CD4-positive, CD25-positive, alpha-beta regulatory T cell (primary cell): Measurements from ENCODE around the gene IRF4. TPM values are rescaled to one million over a fixed set of nuclear protein-coding genes. Genes with fewer than 3 reads are reported as not detected.

Experiments used
- ATAC-seq, 2 donors: fragments of 150-1000 bp; cut with Tn5 transposase; one replicate each; pipeline ENCODE4 v1.10.0; 2021; ENCODE audit warnings: low read depth in 2 of 2, moderate number of reproducible peaks in 2 of 2, moderate library complexity in 1 of 2
- DNase-seq, 3 donors: peaks; one replicate each; pipeline versions ENCODE4 v3.0.0 to v3.0.0-alpha.2; 2012 to 2022; ENCODE audit warnings: mixed read lengths in 1 of 3
- H3K27ac ChIP-seq: one replicate; pipeline ENCODE4 v1.7.0; 2013; ENCODE audit warnings: mild to moderate bottlenecking, low read length; ENCODE audit not compliant: insufficient read depth, poor library complexity, severe bottlenecking
- H3K27me3 ChIP-seq: one replicate; pipeline ENCODE4 v1.7.0; 2013; ENCODE audit warnings: low read length; ENCODE audit not compliant: control insufficient read depth, insufficient read depth
- H3K36me3 ChIP-seq: one replicate; pipeline ENCODE4 v1.7.0; 2013; ENCODE audit warnings: mild to moderate bottlenecking, low read length, moderate library complexity; ENCODE audit not compliant: control insufficient read depth, insufficient read depth
- H3K4me1 ChIP-seq: 2 replicates; pipeline ENCODE4 v1.7.0; 2013; ENCODE audit warnings: mild to moderate bottlenecking, low read length; ENCODE audit not compliant: insufficient read depth, control insufficient read depth, poor library complexity, severe bottlenecking
- H3K4me3 ChIP-seq: one replicate; pipeline ENCODE4 v1.7.0; 2013; ENCODE audit warnings: low read depth, mild to moderate bottlenecking, low read length, moderate library complexity
- H3K9me3 ChIP-seq, 2 experiments: 1 replicate in 1 of 2; 2 replicates in 1 of 2; pipeline ENCODE4 v1.7.0; 2013; ENCODE audit warnings: low read length in 2 of 2, mild to moderate bottlenecking in 1 of 2, moderate library complexity in 1 of 2; ENCODE audit not compliant: control insufficient read depth in 2 of 2
- H3K27ac Mint-ChIP-seq, 3 donors: one replicate each; pipeline ENCODE4 v1.8.0; 2020 to 2022; ENCODE audit warnings: mild to moderate bottlenecking in 3 of 3, mixed read lengths in 3 of 3, moderate library complexity in 2 of 3
- H3K27me3 Mint-ChIP-seq: one replicate; pipeline ENCODE4 v1.8.0; 2022; ENCODE audit warnings: mild to moderate bottlenecking, mixed read lengths
- H3K36me3 Mint-ChIP-seq: one replicate; pipeline ENCODE4 v1.8.0; 2020; ENCODE audit warnings: mixed read lengths
- H3K4me1 Mint-ChIP-seq, 4 donors: one replicate each; pipeline ENCODE4 v1.8.0; 2020 to 2022; ENCODE audit warnings: mixed read lengths in 4 of 4, mild to moderate bottlenecking in 1 of 4
- H3K4me3 Mint-ChIP-seq, 4 donors: one replicate each; pipeline ENCODE4 v1.8.0; 2020 to 2022; ENCODE audit warnings: mild to moderate bottlenecking in 4 of 4, mixed read lengths in 4 of 4, moderate library complexity in 3 of 4
- H3K9me3 Mint-ChIP-seq, 7 donors: one replicate each; pipeline ENCODE4 v1.8.0; 2020 to 2022; ENCODE audit warnings: mixed read lengths in 7 of 7, mild to moderate bottlenecking in 3 of 7, moderate library complexity in 2 of 7
- polyA plus RNA-seq, 4 donors: library from polyadenylated mRNA; unstranded; fragments of 300-500 nt; fragmentation: Illumina TruSeq; gene quantifications; one replicate each; pipeline ENCODE4 v1.2.3, GENCODE V29; 2021
- total RNA-seq: library from RNA; stranded (reverse); gene quantifications from one replicate; pipeline ENCODE4 v1.2.3, GENCODE V29; 2022

Gene IRF4
- total and polyA plus RNA-seq, 5 donors from 2014 or later: 9.0 to 71.3 (median 12.2) TPM

DNA sequence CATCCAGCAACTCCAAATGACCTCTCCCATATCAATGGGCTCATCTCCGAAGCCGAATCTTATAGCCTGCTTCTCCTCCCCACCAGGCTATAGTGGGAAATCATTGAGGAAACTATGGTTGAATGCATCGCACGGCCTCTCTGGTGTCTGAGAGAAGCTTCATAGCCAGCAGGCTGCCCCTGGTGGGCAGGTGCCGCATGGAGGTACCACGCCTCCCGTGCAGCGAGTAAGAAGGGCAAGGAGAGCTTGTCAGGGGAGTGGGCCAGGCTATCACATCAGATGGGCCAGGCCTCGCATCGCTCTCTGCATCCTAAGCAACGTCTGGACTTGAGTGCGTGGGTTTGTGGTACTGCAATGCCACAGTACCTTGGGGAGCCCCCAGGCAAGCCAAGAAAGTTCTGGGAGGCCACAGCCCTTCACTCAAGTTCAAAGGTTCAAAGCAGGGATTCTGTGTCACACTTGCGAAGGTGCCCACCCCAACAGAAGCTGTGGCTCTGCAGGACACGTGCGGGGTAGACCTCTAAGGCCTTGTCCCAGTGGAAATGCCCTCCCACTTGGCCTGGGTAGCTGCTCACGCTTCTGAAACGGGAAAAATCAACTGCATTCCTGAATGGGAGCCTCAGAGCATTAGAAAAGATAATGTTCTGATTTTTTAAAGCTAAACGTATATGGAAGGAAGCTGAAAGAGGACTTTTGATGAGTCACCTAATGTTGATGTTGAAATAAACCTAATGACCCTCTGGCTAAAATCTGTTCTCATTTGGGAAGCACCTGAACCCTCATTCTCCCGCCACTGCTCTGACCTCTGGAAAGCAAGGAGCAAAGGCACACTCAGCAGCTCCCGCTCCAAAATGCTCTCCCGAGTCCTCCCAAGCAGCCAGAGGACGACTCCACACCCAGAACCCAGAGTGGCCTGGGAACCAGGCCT, 8.4 kb upstream of the IRF4 start:
- H3K4me1 Mint-ChIP-seq: peaks cover 0 to 22% (median 2%) of the 10 kb centered on the region in 4 donors
- no peaks in the 10 kb centered on the region for H3K36me3 Mint-ChIP-seq
- no peaks in the 10 kb centered on the region for H3K36me3 ChIP-seq
- H3K9me3 ChIP-seq: no peaks in the 10 kb centered on the region
- no peak overlapping the region for H3K4me3 ChIP-seq
- H3K4me1 ChIP-seq: no peaks in the 10 kb centered on the region
- DNase-seq (no peak), ATAC-seq (no peak)
- H3K27ac Mint-ChIP-seq: no peak overlapping the region
- H3K4me3 Mint-ChIP-seq: no peak overlapping the region
- H3K27me3 Mint-ChIP-seq: peaks cover 11% of the 10 kb centered on the region
- no peaks in the 10 kb centered on the region for H3K9me3 Mint-ChIP-seq
- H3K27me3 ChIP-seq: no peaks in the 10 kb centered on the region
- H3K27ac ChIP-seq: no peak overlapping the region

DNA sequence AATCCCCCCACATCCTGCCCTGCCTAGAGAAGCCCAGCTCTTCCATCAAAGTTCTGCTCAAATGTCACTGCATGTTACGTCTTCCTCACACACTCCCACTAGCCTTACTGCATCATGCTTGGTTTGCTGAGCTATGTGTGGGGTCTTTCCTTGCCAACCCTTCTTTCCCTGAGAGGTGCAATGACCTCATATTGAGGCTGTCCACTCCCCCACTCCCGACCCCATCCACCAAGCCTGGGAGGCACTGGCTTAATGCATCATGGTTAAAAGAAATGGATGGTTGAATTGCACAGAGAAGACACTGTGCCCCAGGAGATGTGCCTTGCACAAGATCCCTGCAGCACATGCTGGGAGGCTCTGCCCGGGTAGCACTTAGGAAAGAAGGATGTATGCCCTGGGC, 7.7 kb upstream of the IRF4 start:
- Histone ChIP-seq H3K9me3 (no peaks in the 10 kb centered on the region), H3K36me3 (no peaks in the 10 kb centered on the region), H3K4me3 (no peak overlapping the region), H3K27me3 (no peaks in the 10 kb centered on the region), H3K4me1 (no peaks in the 10 kb centered on the region), H3K27ac (no peak overlapping the region)
- Mint-ChIP-seq H3K9me3 (no peaks in the 10 kb centered on the region), H3K36me3 (no peaks in the 10 kb centered on the region), H3K4me1 (peaks cover 0 to 22% (median 3%) of the 10 kb centered on the region in 4 donors), H3K27me3 (peaks cover 11% of the 10 kb centered on the region), H3K4me3 (no peak overlapping the region), H3K27ac (no peak overlapping the region)
- ATAC-seq (no peak), DNase-seq (no peak)

DNA sequence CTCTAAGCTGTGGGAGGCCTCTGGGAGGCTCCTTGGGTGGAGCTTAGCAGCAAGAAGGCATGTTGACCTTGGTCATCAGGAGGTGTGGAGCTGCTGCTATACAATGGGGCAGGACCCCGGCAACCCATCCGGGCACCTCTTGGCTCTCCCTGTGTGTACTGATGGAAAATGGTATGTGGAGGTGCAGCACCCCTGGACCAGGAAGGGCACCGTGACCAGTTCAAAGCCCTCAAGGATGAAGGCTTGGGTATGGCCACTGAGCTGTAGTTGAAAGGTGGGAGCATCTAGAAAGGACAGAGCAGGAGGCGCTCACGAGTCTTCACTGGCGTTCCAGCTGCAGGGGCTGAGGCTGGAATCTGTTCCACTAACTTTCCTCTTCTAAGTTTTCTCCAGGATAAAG, 6.7 kb upstream of the IRF4 start:
- no peaks in the 10 kb centered on the region for H3K9me3 Mint-ChIP-seq
- H3K27me3 ChIP-seq: no peaks in the 10 kb centered on the region
- H3K27ac Mint-ChIP-seq: no peak overlapping the region
- ATAC-seq (no peak), DNase-seq (no peak)
- no peaks in the 10 kb centered on the region for H3K36me3 ChIP-seq
- H3K9me3 ChIP-seq: no peaks in the 10 kb centered on the region
- no peak overlapping the region for H3K4me3 ChIP-seq
- no peak overlapping the region for H3K27ac ChIP-seq
- H3K4me1 Mint-ChIP-seq: peaks cover 6 to 33% (median 9%) of the 10 kb centered on the region in 4 donors
- peaks cover 11% of the 10 kb centered on the region for H3K27me3 Mint-ChIP-seq
- H3K4me3 Mint-ChIP-seq: no peak overlapping the region
- H3K4me1 ChIP-seq: peaks cover 6% of the 10 kb centered on the region
- H3K36me3 Mint-ChIP-seq: no peaks in the 10 kb centered on the region

DNA sequence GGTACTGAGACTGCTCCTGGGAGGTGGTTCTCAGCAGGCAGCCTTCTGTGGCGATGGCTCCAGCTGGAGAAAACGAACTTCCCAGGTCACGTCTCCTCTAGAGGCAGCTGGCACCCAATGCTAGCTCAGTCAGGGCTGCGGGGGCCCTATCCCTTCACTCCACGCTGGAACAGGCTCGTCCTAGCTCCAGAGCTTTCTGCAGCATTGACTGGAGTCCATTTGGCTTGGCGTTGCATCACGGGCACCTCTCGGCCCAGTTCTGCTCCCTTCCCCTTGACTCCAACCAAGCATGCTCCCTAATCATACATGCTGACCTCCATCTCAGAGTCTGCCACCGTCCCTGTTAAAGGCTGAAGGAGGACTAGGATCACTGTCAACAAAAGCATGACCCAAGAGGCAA, 5.9 kb upstream of the IRF4 start:
- peak overlapping the region in 2 of 3 donors; percentile 45 to 62 for H3K27ac Mint-ChIP-seq
- H3K4me3 Mint-ChIP-seq: no peak overlapping the region

DNA sequence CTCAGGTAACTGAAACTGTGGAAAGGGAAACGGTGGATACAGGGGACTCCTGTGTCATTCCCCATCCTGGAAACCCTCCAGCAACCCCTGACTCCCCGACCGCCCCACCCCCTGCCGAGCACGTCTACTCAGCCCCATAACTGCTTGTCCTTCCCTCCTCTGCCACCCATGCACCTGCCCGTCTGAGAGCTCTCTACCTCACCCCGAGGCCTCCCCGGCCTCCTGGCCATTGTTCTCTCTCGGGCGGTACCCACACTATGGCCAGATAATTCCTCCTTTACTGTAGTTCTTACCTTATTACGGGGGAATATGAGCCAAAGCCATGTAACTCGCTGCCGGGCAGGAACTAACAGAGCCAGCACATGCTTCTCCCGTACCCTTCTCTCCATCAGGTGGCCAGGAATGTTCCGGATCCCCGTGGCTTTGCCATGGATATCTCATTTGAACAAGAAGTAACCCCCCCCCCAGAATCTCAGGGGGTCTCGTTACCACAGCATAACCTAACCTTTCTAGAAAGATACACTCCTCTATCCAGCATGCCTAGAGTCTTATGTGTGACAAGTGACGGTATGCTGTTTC, 4.8 kb upstream of the IRF4 start:
- peaks cover 7 to 35% (median 17%) of the 10 kb centered on the region in 4 donors for H3K4me1 Mint-ChIP-seq
- H3K27me3 ChIP-seq: no peaks in the 10 kb centered on the region
- no peak overlapping the region for H3K4me3 Mint-ChIP-seq
- H3K27me3 Mint-ChIP-seq: peaks cover 11% of the 10 kb centered on the region
- H3K27ac ChIP-seq: no peak overlapping the region
- no peaks in the 10 kb centered on the region for H3K36me3 Mint-ChIP-seq
- H3K4me3 ChIP-seq: no peak overlapping the region
- no peak for ATAC-seq
- H3K9me3 ChIP-seq: no peaks in the 10 kb centered on the region
- no peak for DNase-seq
- peaks cover 18% of the 10 kb centered on the region for H3K4me1 ChIP-seq
- H3K36me3 ChIP-seq: no peaks in the 10 kb centered on the region
- H3K9me3 Mint-ChIP-seq: no peaks in the 10 kb centered on the region
- H3K27ac Mint-ChIP-seq: no peak overlapping the region

More for the DNA sequence above, 5.9 kb upstream of the IRF4 start:
- Histone ChIP-seq H3K27me3 (no peaks in the 10 kb centered on the region), H3K4me3 (no peak overlapping the region), H3K9me3 (no peaks in the 10 kb centered on the region), H3K4me1 (peaks cover 14% of the 10 kb centered on the region), H3K27ac (no peak overlapping the region), H3K36me3 (no peaks in the 10 kb centered on the region)
- ATAC-seq (no peak), DNase-seq (no peak)
- Mint-ChIP-seq H3K27me3 (peaks cover 11% of the 10 kb centered on the region), H3K9me3 (no peaks in the 10 kb centered on the region), H3K36me3 (no peaks in the 10 kb centered on the region), H3K4me1 (peaks cover 7 to 36% (median 14%) of the 10 kb centered on the region in 4 donors)

DNA sequence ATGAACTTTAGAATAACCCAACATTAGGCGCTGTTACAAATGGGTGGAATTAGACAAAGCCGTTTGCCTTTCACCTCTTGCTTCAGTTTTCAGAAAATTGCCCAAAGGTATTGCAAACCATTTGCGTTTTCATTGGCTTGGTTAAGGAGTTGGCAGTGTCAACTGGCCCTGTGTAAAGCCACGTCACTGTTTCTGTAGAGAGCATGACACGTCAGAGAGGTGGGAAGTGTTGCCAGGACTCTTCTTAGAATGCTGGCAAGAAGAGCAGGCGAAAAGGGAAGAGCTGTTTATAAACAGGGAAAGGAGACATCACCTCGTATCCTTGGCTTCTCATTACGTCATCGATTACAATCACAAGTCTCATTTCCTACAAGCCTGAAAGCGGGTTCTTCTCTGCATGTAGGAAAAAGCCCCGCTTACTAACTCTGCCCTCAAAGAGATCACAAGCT, 4.2 kb upstream of the IRF4 start:
- no peak overlapping the region for H3K27ac Mint-ChIP-seq
- Histone ChIP-seq H3K27me3 (no peaks in the 10 kb centered on the region), H3K4me1 (peaks cover 18% of the 10 kb centered on the region), H3K4me3 (no peak overlapping the region), H3K27ac (no peak overlapping the region), H3K9me3 (no peaks in the 10 kb centered on the region), H3K36me3 (no peaks in the 10 kb centered on the region)
- H3K36me3 Mint-ChIP-seq: no peaks in the 10 kb centered on the region
- peaks cover 11% of the 10 kb centered on the region for H3K27me3 Mint-ChIP-seq
- no peak for ATAC-seq
- no peaks in the 10 kb centered on the region for H3K9me3 Mint-ChIP-seq
- DNase-seq: no peak
- H3K4me3 Mint-ChIP-seq: no peak overlapping the region
- H3K4me1 Mint-ChIP-seq: peaks cover 7 to 35% (median 17%) of the 10 kb centered on the region in 4 donors

DNA sequence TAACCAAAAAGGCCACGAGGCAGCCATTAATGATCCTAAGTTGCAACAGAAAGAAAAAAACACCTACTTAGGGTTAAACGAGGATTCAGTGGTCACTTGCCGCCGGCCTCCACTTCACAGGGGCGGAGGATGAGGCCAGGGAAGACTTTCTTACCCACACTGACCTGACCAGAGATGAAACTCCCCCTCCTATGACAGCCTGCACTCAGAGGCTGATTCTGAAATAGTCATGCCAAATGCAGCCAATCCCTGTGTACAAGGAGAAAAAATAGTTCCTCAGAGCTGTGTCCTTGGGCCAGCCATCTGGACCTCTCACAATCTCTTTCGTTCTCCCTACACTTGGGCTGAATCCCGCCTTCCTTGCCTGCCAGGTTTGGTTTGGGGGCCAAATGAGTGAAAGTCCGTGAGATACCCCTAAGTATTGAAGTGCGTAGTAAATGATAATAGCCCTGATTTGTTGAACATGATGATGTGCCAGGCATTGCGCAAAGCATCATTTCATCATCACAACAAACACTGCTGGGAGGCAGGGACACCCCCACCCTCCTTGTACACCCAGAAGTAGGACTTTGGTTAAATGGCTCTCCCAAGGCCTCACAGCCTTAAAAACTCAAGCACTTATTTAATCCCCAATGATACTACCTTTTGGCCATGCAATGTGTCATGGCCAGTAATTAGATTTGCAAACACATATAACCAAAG, 3.2 kb upstream of the IRF4 start:
- Histone ChIP-seq H3K36me3 (no peaks in the 10 kb centered on the region), H3K27ac (no peak overlapping the region), H3K27me3 (no peaks in the 10 kb centered on the region), H3K4me3 (no peak overlapping the region), H3K9me3 (no peaks in the 10 kb centered on the region), H3K4me1 (peaks cover 22% of the 10 kb centered on the region)
- ATAC-seq (no peak), DNase-seq (no peak)
- Mint-ChIP-seq H3K27me3 (peaks cover 11% of the 10 kb centered on the region), H3K4me1 (peaks cover 7 to 33% (median 17%) of the 10 kb centered on the region in 4 donors), H3K27ac (peak overlapping the region; percentile 53 to 89 (median 84)), H3K36me3 (no peaks in the 10 kb centered on the region), H3K9me3 (no peaks in the 10 kb centered on the region), H3K4me3 (peak overlapping the region in 2 of 4 donors; percentile 29 to 63)
